Ovary (tissue), 9 donors: Measurements from ENCODE around the gene ZMYND15. TPM values are rescaled to one million over a fixed set of nuclear protein-coding genes. Genes with fewer than 3 reads are reported as not detected.

Experiments used
- DNase-seq, 5 donors: peaks; one replicate each; pipeline ENCODE4 v3.0.0-alpha.2; 2019 to 2020
- H3K27ac ChIP-seq, 2 donors: fragments of 200-600 bp; one replicate each; pipeline versions ENCODE4 v1.5.1 to v1.8.0; 2019 to 2022
- H3K27me3 ChIP-seq: fragments of 200-600 bp; one replicate; pipeline ENCODE4 v1.8.0; 2022
- H3K36me3 ChIP-seq: fragments of 200-600 bp; sonication (generic); one replicate; pipeline ENCODE4 v1.5.1; 2019
- H3K4me1 ChIP-seq: one replicate; pipeline ENCODE4 v1.8.1; 2013; ENCODE audit warnings: mild to moderate bottlenecking, moderate library complexity; ENCODE audit not compliant: insufficient read depth
- H3K4me3 ChIP-seq: fragments of 200-600 bp; sonication (generic); one replicate; pipeline ENCODE4 v1.5.1; 2017
- H3K9me3 ChIP-seq, 2 donors: fragments of 200-600 bp in 1 of 2; sonication (generic) in 1 of 2; one replicate each; pipeline versions ENCODE4 v1.5.1 to v1.8.1; 2013 to 2019; ENCODE audit warnings: mild to moderate bottlenecking in 1 of 2, moderate library complexity in 1 of 2
- CTCF ChIP-seq, 3 donors: fragments of 450-650 bp in 2 of 3; fragments of 200-600 bp in 1 of 3; IDR thresholded peaks; one replicate each; pipeline versions ENCODE4 v1.5.1 to v1.8.0; 2016 to 2022; ENCODE audit warnings: antibody characterized with exemption in 3 of 3, mild to moderate bottlenecking in 1 of 3
- EP300 ChIP-seq: sonication (generic); formaldehyde crosslinking; IDR thresholded peaks from one replicate; pipeline ENCODE4 v1.6.1; 2017; ENCODE audit warnings: antibody characterized with exemption
- POLR2A ChIP-seq: fragments of 450-650 bp; IDR thresholded peaks from one replicate; pipeline ENCODE4 v1.6.1; 2017; ENCODE audit warnings: antibody characterized with exemption, mild to moderate bottlenecking, moderate library complexity
- WGBS, 3 donors: extraction: QIAGEN DNeasy Blood & Tissue Kit in 1 of 3; methylation state at CpG; one replicate each; pipeline versions ENCODE4 v1.1.5 to v1.1.7; 2013 to 2017; 5-methylcytosine and 5-hydroxymethylcytosine counted together
- intact Hi-C, 4 donors: fragments of 100-400 bp; cut with DNase I; formaldehyde crosslinking; loops; one replicate each; pipeline versions ENCODE4 v1.11.0 to v1.15.1; 2022 to 2023
- polyA plus RNA-seq, 2 donors: library from polyadenylated mRNA; stranded (reverse); fragments of 200-250 nt in 1 of 2; fragments of 350-450 nt in 1 of 2; fragmentation: Illumina TruSeq in 1 of 2; extraction: RNeasy Lipid Tissue Mini Kit (QIAGEN cat#74804) in 1 of 2; gene quantifications; one replicate each; pipeline ENCODE4 v1.2.3, GENCODE V29; 2013 to 2014
- total RNA-seq, 7 donors: library from RNA; depleted of rRNA in 2 of 7; stranded (reverse); fragments of >200 nt in 2 of 7; fragmentation: NEBNext Ultra II Directional in 3 of 7; extraction: Animal tissue kit (Norgen Biotek cat#: 25700) in 3 of 7; gene quantifications; one replicate each; pipeline versions ENCODE4 v1.1.0 to v1.2.4, GENCODE V29; 2016 to 2023
- donor health status: DM: no; HTN: no; CAD: no; lungs with moderate emphysema.
- donor health status: DM: no; HTN: no; CAD: no.
- donor health status: Bipolar disorder and iron deficiency.
- donor health status: DM: yes; HTN: yes; CAD: no.
- donor health status: DM: no; HTN: no; CAD: no.
- donor health status: DM: yes; HTN: yes; CAD: no.

Gene ZMYND15
- total and polyA plus RNA-seq, 9 donors = 0.33 to 1.4 (median 0.94) TPM

- intact Hi-C loops = no loop called here
- 77 to 83% (median 78%) methylated on average over 11 of the region's 11 CpGs for WGBS, 3 donors
- no peaks in the 10 kb centered on the region for H3K27me3 ChIP-seq
- TF ChIP-seq POLR2A (no peak), CTCF (IDR thresholded peaks at IDR 0.05) (no peak), EP300 (no peak)
- DNase-seq = no peak
- H3K4me1 ChIP-seq = peaks cover 3% of the 10 kb centered on the region
- no peak overlapping the region for H3K27ac ChIP-seq
- no peak overlapping the region for H3K4me3 ChIP-seq
- no peaks in the 10 kb centered on the region for H3K9me3 ChIP-seq
- no peaks in the 10 kb centered on the region for H3K36me3 ChIP-seq
Observed at GRCh38 chr17:4715063-4715744, 24.4 kb upstream of the ZMYND15 start.

GRCh38 chr17:4716081-4716480 is 23.6 kb upstream of the ZMYND15 start:
- Histone ChIP-seq H3K27me3 (no peaks in the 10 kb centered on the region), H3K4me3 (no peak overlapping the region), H3K4me1 (peaks cover under 1% of the 10 kb centered on the region), H3K36me3 (no peaks in the 10 kb centered on the region), H3K9me3 (no peaks in the 10 kb centered on the region), H3K27ac (no peak overlapping the region)
- intact Hi-C loops = no loop called here
- WGBS, 3 donors = 95 to 97% (median 95%) methylated on average over 8 to 10 of the region's 10 CpGs
- DNase-seq = no peak
- no peak for TF ChIP-seq CTCF (IDR thresholded peaks at IDR 0.05)
- TF ChIP-seq POLR2A = no peak
- no peak for TF ChIP-seq EP300

GRCh38 chr17:4717791-4718190 is 21.8 kb upstream of the ZMYND15 start:
- H3K27ac ChIP-seq = no peak overlapping the region
- no peaks in the 10 kb centered on the region for H3K27me3 ChIP-seq
- no peak for DNase-seq
- H3K9me3 ChIP-seq = no peaks in the 10 kb centered on the region
- WGBS, 3 donors = 87 to 92% (median 90%) methylated on average over 17 of the region's 17 CpGs
- intact Hi-C loops = no loop called here
- no peaks in the 10 kb centered on the region for H3K4me1 ChIP-seq
- no peaks in the 10 kb centered on the region for H3K36me3 ChIP-seq
- TF ChIP-seq POLR2A (no peak), EP300 (no peak), CTCF (IDR thresholded peaks at IDR 0.05) (no peak)
- no peak overlapping the region for H3K4me3 ChIP-seq

GRCh38 chr17:4718276-4718675 is 21.4 kb upstream of the ZMYND15 start:
- intact Hi-C loops = no loop called here
- TF ChIP-seq CTCF (IDR thresholded peaks at IDR 0.05) (no peak), POLR2A (no peak), EP300 (no peak)
- H3K27ac ChIP-seq = no peak overlapping the region
- H3K36me3 ChIP-seq = no peaks in the 10 kb centered on the region
- H3K9me3 ChIP-seq = no peaks in the 10 kb centered on the region
- DNase-seq = no peak
- H3K4me1 ChIP-seq = no peaks in the 10 kb centered on the region
- 96 to 97% (median 96%) methylated on average over 13 of the region's 13 CpGs for WGBS, 3 donors
- H3K4me3 ChIP-seq = no peak overlapping the region
- H3K27me3 ChIP-seq = no peaks in the 10 kb centered on the region
